ENCODE results near the gene ADCY10.
"Not testable (repeated sequence)": the region's sequence is repeated elsewhere in the genome, so short reads cannot be mapped to it uniquely, and the experiment has no call there.

Gene ADCY10

GRCh38 chr1:167880580-167881021 is 33.3 kb downstream of the ADCY10 start:
- no peak for ATAC-seq
- Mint-ChIP-seq H3K4me3 (no peak overlapping the region), H3K4me1 (no peaks in the 10 kb centered on the region), H3K9me3 (no peaks in the 10 kb centered on the region), H3K36me3 (no peaks in the 10 kb centered on the region), H3K27ac (no peak overlapping the region), H3K27me3 (peaks cover 8% of the 10 kb centered on the region)

DNA sequence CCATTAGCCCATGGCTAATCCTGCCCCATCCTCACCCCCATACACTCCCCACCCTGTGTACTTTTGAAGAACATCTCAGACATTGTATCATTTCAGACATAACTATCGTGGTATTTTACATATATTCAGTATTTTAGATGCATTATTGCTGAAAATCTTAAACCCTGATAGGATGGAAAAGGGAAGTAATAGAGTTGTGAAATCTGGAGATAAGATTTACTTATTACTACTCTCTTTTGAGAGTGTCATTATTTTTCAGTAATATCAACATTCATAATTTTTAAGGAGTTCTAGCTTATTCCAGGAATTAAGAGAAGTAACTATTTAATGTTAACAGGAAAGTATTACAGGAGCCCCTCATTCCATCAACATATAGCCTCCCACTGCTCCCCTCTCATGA is 34.4 kb downstream of the ADCY10 start:
- Mint-ChIP-seq H3K4me1 (no peaks in the 10 kb centered on the region), H3K4me3 (no peak overlapping the region), H3K9me3 (no peaks in the 10 kb centered on the region), H3K36me3 (no peaks in the 10 kb centered on the region), H3K27me3 (no peaks in the 10 kb centered on the region), H3K27ac (no peak overlapping the region)
- ATAC-seq = no peak

GRCh38 chr1:167878372-167879160 is 35.4 kb downstream of the ADCY10 start:
- Mint-ChIP-seq H3K4me1 (no peaks in the 10 kb centered on the region), H3K36me3 (no peaks in the 10 kb centered on the region), H3K4me3 (no peak overlapping the region), H3K27me3 (no peaks in the 10 kb centered on the region), H3K27ac (no peak overlapping the region), H3K9me3 (no peaks in the 10 kb centered on the region)
- no peak for ATAC-seq

DNA sequence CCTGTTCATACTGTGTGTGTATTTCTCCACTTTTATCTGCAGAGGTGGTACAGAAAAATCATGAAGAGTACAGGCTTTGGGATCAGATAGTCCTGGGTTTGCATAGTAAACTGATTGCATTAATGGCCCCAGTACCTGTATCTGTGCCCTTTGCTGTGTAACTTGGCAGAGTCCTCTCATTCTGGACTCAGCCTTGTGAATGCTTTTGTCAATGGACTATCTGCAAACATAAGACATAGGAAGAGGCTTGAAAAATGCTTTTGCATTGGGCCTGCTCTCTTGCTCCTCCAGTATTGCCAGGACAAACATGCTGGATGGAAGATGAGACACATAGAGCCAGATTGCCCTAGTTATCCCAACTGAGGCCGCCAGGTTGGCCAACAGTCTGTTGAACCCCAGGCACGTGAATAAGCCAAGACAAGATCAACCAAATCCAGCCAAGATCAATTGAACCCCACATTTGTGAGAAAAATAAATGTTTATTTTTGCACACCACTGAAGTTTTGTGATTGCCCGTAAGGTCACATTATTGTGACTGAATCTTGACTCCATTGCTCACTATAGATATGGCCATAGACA is 37.2 kb downstream of the ADCY10 start:
- Mint-ChIP-seq H3K9me3 (no peaks in the 10 kb centered on the region), H3K4me3 (no peak overlapping the region), H3K4me1 (no peaks in the 10 kb centered on the region), H3K27me3 (no peaks in the 10 kb centered on the region), H3K27ac (no peak overlapping the region), H3K36me3 (no peaks in the 10 kb centered on the region)
- ATAC-seq = no peak

DNA sequence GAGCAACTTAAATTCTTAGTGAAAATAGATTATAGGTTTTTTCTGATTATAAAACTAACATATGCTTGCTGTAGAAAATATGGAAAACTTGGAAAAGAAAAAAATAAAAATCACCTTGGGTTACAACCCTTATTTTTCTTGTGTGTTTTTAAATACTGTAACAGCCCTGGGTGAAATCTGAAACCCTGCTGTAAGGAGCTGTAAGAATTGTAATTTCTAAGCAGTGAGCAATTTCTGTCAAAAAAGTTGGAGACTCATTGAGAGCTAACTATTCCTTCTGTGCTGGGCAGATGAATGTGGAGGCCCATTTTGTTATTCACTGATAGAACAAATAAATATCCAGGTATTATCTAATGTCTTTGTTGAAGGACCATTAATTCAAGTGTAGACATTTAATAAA is 42.6 kb downstream of the ADCY10 start:
- no peak overlapping the region for H3K27ac Mint-ChIP-seq
- no peaks in the 10 kb centered on the region for H3K36me3 Mint-ChIP-seq
- H3K4me3 Mint-ChIP-seq = no peak overlapping the region
- H3K9me3 Mint-ChIP-seq = no peaks in the 10 kb centered on the region
- H3K27me3 Mint-ChIP-seq = no peaks in the 10 kb centered on the region
- no peaks in the 10 kb centered on the region for H3K4me1 Mint-ChIP-seq
- no peak for ATAC-seq

GRCh38 chr1:167869157-167870001 is 44.6 kb downstream of the ADCY10 start:
- H3K27me3 Mint-ChIP-seq, H3K27ac Mint-ChIP-seq, ATAC-seq, H3K4me3 Mint-ChIP-seq, H3K4me1 Mint-ChIP-seq, H3K9me3 Mint-ChIP-seq, H3K36me3 Mint-ChIP-seq: not testable (repeated sequence)

DNA sequence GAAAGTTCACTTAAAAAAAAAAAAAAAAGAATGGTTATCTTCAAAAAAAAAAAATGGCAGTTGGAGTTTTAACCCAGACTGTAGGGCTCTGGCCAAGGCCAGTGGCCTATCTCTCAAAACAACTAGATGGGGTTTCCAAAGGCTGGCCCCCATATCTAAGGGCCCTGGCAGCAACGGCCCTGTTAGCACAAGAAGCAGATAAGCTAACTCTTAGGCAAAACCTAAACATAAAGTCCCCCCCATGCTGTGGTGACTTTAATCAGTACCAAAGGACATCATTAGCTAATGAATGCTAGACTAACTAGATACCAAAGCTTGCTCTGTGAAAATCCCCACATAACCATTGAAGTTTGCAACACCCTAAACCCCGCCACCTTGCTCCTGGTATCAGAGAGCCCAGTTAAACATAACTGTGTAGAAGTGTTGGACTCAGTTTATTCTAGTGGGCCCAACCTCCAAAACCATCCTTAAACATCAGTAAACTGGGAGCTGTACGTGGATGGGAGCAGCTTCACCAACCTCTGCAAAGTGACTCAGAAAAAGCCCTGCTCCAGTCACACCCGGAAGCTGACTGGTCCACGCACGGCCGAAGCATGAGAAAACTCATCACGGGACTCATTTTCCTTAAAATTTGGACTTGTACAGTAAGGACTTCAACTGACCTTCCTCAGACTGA is 47.1 kb downstream of the ADCY10 start:
- ATAC-seq, H3K27me3 Mint-ChIP-seq, H3K4me3 Mint-ChIP-seq, H3K4me1 Mint-ChIP-seq, H3K9me3 Mint-ChIP-seq, H3K27ac Mint-ChIP-seq, H3K36me3 Mint-ChIP-seq: not testable (repeated sequence)

GRCh38 chr1:167866326-167866725 is 47.6 kb downstream of the ADCY10 start:
- not testable (repeated sequence) for H3K36me3 Mint-ChIP-seq, H3K27me3 Mint-ChIP-seq, H3K4me3 Mint-ChIP-seq, H3K9me3 Mint-ChIP-seq, ATAC-seq, H3K4me1 Mint-ChIP-seq, H3K27ac Mint-ChIP-seq

DNA sequence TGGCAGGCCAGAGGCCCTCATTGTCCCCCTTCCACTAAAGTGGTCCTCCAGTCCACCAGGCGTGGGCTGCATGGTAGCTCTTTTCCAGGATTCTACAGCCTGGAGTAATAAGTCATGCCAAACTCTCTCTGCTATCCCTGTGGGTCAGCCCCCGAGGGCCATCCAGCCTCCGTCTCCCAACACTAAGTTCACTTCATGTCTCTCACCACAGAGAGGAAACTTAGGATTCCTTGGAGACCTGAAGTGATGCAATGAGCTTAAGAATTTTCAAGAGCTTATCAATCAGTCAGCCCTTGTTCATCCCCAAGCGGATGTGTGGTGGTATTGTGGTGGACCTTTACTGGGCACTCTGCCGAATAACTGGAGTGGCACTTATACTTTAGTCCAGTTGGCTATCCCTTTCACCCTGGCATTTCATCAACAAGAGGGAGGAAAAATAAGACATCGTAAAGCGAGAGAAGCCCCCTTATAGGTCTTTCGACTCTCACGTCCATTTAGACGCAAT is 48.1 kb downstream of the ADCY10 start:
- not testable (repeated sequence) for H3K36me3 Mint-ChIP-seq, H3K27me3 Mint-ChIP-seq, H3K4me1 Mint-ChIP-seq, H3K4me3 Mint-ChIP-seq, ATAC-seq, H3K27ac Mint-ChIP-seq, H3K9me3 Mint-ChIP-seq

DNA sequence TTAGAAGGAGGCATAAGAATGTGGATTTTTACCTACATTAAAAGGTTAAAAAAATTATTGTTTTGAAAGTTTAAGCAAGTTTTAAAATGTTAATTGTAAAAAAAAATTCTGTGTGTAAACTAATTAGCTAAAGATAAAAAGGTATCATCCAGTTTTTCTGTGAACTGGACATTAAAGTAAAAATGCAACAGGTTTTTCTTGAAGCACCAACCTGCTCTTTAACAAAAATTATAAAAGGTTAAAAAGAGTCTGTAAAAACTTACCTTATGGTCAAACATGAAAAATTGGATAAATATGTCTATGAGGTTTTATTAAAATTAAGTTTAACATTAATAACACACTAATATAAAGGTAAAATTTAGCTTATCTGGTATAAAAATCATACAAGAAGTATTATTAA is 48.7 kb downstream of the ADCY10 start:
- not testable (repeated sequence) for H3K9me3 Mint-ChIP-seq, H3K4me1 Mint-ChIP-seq, H3K27me3 Mint-ChIP-seq, H3K27ac Mint-ChIP-seq, H3K36me3 Mint-ChIP-seq, H3K4me3 Mint-ChIP-seq, ATAC-seq

- Mint-ChIP-seq H3K4me1 (no peaks in the 10 kb centered on the region), H3K9me3 (no peaks in the 10 kb centered on the region), H3K27me3 (no peaks in the 10 kb centered on the region), H3K4me3 (no peak overlapping the region), H3K27ac (no peak overlapping the region), H3K36me3 (no peaks in the 10 kb centered on the region)
- no peak for ATAC-seq
These were observed 49.4 kb downstream of the ADCY10 start for GRCh38 chr1:167864392-167865032.

DNA sequence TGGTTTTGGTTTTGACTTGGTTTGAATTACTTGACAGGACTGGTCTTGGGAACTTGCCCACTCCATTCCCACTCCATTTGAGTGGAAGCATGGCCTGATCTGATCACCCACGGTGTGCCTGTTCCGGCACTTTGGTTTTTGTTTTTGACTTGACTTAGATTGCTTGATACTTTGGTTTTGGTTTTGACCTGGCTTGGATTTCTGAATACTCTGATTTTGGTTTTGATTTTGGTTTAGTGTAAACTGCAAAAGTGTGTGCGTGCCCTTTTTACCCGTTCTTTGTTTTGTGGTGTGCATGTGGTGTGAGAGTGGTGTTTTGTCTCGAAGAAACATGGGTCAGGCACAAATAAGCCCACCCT is 50.0 kb downstream of the ADCY10 start:
- no peak overlapping the region for H3K4me3 Mint-ChIP-seq
- no peaks in the 10 kb centered on the region for H3K4me1 Mint-ChIP-seq
- H3K9me3 Mint-ChIP-seq = no peaks in the 10 kb centered on the region
- H3K27me3 Mint-ChIP-seq = no peaks in the 10 kb centered on the region
- no peaks in the 10 kb centered on the region for H3K36me3 Mint-ChIP-seq
- no peak for ATAC-seq
- H3K27ac Mint-ChIP-seq = no peak overlapping the region

DNA sequence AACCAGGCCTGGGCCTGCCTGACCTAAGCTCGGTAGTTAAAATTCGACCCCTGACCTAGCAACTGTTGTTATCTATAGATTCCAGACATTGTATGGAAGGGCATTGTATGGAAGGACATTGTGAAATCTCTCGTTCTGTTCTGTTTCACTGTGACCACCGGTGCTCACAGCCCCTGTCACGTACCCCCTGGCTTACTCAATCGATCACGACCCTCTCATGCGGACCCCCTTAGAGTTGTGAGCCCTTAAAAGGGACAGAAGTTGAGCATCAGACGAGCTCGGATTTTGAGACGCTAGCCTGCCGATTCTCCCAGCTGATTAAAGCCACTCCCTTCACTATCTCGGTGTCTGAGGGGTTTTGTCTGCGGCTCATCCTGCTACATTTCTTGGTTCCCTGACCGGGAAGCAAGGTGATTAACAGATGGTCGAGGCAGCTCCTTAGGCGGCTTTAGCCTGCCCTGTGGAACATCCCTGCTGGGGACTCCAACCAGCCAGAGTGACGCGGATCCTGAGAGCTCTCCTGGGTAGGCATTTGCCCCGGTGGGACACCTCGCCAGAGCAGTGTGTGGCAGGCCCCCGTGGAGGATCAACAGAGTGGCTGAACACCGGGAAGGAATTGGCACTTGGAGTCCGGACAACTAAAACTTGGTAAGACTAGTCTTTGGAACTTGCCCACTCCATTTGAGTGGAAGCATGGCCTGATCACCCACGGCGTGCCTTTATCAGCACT is 50.6 kb downstream of the ADCY10 start:
- not testable (repeated sequence) for H3K27me3 Mint-ChIP-seq, H3K36me3 Mint-ChIP-seq, ATAC-seq, H3K9me3 Mint-ChIP-seq, H3K4me1 Mint-ChIP-seq, H3K4me3 Mint-ChIP-seq, H3K27ac Mint-ChIP-seq

DNA sequence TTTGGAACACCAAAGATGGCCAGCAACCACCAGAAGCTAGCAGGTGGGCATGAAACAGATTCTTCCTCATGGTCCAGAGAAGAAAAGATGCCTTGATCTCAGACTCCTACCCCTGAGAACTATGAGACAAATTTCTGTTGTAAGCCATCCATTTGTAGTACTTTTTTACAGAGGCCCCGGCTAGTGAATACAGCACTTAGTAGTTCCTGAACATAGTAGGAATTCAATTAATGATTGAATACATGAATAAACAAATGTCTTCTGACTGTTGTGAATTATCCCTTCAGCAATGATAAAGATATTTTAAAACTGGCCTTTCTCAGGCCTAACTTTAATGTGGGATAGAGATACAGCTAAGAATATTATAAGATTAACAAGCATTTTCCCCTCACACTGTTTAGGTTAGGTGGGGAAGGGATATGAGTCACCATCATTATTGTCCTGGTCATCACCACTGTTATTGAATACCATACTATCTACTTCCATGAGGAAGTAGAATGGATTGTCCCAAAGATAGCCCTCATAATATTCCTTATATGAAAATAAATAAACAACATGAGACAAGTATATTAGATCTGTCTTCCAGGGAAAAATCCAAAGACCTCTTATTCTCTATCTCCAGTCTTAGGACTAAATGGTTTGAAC is 51.4 kb downstream of the ADCY10 start:
- no peaks in the 10 kb centered on the region for H3K36me3 Mint-ChIP-seq
- H3K27me3 Mint-ChIP-seq = no peaks in the 10 kb centered on the region
- no peaks in the 10 kb centered on the region for H3K9me3 Mint-ChIP-seq
- ATAC-seq = no peak
- H3K4me1 Mint-ChIP-seq = no peaks in the 10 kb centered on the region
- H3K4me3 Mint-ChIP-seq = no peak overlapping the region
- no peak overlapping the region for H3K27ac Mint-ChIP-seq

Data from stimulated activated memory B cell treated with anti-CD40 and anti-IgM and Interleukin-4, amounts not matched to agents 10 μg/mL and 1 μg/mL and 100 μg/mL, for 72 hours (primary cell).